Pulmonary artery endothelial cell (primary cell): ENCODE measurements around the gene P2RX3. TPM values are rescaled to one million over a fixed set of nuclear protein-coding genes. Genes with fewer than 3 reads are reported as not detected.

ENCODE experiments used
- DNase-seq: peaks from one replicate; pipeline ENCODE4 v3.0.0-alpha.2; 2011; ENCODE audit warnings: low read depth, low spot score
- total RNA-seq: library from RNA; depleted of rRNA; stranded (reverse); fragments of >200 nt; gene quantifications from 2 replicates; pipeline ENCODE4 v1.2.3, GENCODE V29; 2014

P2RX3 gene
- total RNA-seq, 1 donor from 2014 or later: not detected

- DNase-seq: no peak
Observed at GRCh38 chr11:57309106-57310059, 28.8 kb upstream of the P2RX3 start.

- DNase-seq: no peak
Observed at GRCh38 chr11:57310091-57310490, 28.1 kb upstream of the P2RX3 start.

- no peak for DNase-seq
Observed at GRCh38 chr11:57310630-57311086, 27.5 kb upstream of the P2RX3 start.

GRCh38 chr11:57311109-57311936 is 26.8 kb upstream of the P2RX3 start:
- peak; percentile 85 for DNase-seq

- no peak for DNase-seq
Observed at GRCh38 chr11:57312511-57313021, 25.6 kb upstream of the P2RX3 start.

- DNase-seq: no peak
Observed at GRCh38 chr11:57313071-57313787, 24.9 kb upstream of the P2RX3 start.

GRCh38 chr11:57313788-57314135 is 24.4 kb upstream of the P2RX3 start:
- no peak for DNase-seq

GRCh38 chr11:57314221-57314973 is 23.8 kb upstream of the P2RX3 start:
- no peak for DNase-seq

- DNase-seq: no peak
Observed at GRCh38 chr11:57315491-57315890, 22.7 kb upstream of the P2RX3 start.

- DNase-seq: no peak
Observed at GRCh38 chr11:57316017-57316416, 22.1 kb upstream of the P2RX3 start.

- no peak for DNase-seq
Observed at GRCh38 chr11:57318178-57318577, 20.0 kb upstream of the P2RX3 start.

- no peak for DNase-seq
Observed at GRCh38 chr11:57320067-57320718, 18.0 kb upstream of the P2RX3 start.

GRCh38 chr11:57320719-57321387 is 17.3 kb upstream of the P2RX3 start:
- no peak for DNase-seq

- DNase-seq: no peak
Observed at GRCh38 chr11:57321388-57322255, 16.5 kb upstream of the P2RX3 start.

GRCh38 chr11:57322256-57323166 is 15.6 kb upstream of the P2RX3 start:
- peak; percentile 86 for DNase-seq

- no peak for DNase-seq
Observed at GRCh38 chr11:57323167-57323854, 14.8 kb upstream of the P2RX3 start.

GRCh38 chr11:57323855-57324153 is 14.3 kb upstream of the P2RX3 start:
- no peak for DNase-seq
